ENCODE measurements around the gene LRG1.

LRG1 gene

DNA sequence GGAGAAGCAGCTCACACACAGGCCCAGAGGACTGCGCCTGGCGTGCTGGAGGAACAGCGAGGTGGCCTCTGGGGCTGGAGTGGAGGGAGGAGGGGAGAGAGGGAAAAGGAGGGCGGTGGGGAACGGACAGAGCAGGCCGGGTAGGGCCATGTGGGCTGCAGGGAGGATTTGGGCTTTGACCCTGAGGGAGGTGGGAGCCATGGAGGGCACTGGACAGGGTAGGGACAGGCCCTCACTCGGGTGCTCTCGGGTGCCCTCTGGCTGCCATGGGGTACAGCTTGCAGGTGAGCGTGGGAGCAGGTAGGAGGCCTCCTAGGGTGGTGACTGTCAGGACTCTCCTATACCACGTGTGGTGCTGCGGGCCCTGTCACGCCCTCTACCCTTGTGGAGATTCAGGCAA, 44.4 kb downstream of the LRG1 start:
- DNase-seq (ENCODE audit: low read depth): no peak

DNA sequence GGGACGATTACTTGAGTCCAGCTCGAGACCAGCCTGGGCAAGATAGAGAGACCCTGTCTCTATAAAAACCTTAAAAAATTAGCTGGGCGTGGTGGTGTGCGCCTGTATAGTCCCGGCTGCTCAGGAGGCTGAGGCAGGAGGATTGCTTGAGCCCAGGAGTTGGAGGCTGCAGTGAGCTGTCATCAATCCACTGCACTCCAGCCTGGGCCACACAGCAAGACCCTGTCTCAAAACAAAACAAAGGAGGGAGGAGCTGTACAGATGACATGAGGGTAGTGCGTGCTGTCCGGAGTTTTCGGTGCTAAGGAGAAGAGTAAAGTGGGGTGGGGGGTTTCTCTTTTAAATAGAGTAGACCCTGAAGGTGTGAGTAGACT, 45.2 kb downstream of the LRG1 start:
- DNase-seq (ENCODE audit: low read depth): no peak

DNA sequence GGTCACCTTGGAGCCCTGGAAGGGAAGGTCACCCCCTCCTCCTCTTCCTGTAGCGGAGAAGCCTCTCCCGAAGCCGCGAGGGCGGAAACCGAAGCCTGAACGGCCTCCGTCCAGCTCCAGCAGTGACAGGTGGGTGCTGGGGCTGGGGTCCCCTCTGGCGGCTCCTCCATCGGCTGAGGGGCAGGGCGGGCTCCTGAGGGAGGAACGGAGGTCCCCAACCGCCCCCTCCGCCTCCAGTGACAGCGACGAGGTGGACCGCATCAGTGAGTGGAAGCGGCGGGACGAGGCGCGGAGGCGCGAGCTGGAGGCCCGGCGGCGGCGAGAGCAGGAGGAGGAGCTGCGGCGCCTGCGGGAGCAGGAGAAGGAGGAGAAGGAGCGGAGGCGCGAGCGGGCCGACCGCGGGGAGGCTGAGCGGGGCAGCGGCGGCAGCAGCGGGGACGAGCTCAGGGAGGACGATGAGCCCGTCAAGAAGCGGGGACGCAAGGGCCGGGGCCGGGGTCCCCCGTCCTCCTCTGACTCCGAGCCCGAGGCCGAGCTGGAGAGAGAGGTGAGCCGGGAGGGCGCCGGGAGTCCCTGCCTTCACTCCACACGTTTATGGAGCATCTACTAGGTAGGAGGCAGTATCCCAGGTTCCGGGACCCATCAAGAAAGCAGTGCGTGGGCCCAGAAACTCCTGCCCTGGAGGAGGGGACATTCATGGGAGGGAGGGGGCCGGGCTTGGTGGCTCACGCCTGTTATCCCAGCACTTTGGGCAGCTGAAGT, 45.7 kb downstream of the LRG1 start:
- no peak for DNase-seq (ENCODE audit: low read depth)

GRCh38 chr19:4493104-4493928, 46.5 kb downstream of the LRG1 start:
- DNase-seq (ENCODE audit: low read depth): no peak

- DNase-seq (ENCODE audit: low read depth): no peak
Observed at GRCh38 chr19:4492337-4493103, 47.3 kb downstream of the LRG1 start.

GRCh38 chr19:4491446-4491845, 48.4 kb downstream of the LRG1 start:
- no peak for DNase-seq (ENCODE audit: low read depth)

GRCh38 chr19:4488496-4488895, 51.3 kb downstream of the LRG1 start:
- DNase-seq (ENCODE audit: low read depth): no peak

DNA sequence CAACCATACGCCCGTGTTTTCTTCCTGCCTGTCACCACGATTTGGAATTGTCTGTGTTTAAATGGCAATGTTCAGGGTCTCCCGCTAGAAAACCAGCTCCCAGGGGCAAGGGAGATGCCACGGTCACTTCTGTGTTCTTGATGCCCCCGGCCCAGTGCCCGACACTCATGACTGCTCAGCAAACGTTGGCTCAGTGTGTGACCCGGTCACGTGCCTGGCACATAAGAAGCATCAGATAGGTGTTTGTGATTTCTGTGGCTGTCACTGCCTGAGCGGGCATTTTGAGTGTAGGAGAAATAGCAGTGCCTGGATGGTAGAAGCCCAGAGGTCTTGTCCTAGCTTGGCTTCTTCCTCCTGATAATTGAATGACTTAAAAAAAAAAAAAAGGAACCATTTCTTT, 52.3 kb downstream of the LRG1 start:
- no peak for DNase-seq (ENCODE audit: low read depth)
